Endothelial cell of umbilical vein (primary cell): ENCODE data around the gene SCN4A. TPM values are rescaled to one million over a fixed set of nuclear protein-coding genes. Genes with fewer than 3 reads are reported as not detected.

Experiments
- BruUV-seq: library from RNA; stranded (reverse); fragments of 400-500 nt; replicated peaks from 2 replicates; lab custom pipeline; 2021; lab: Mats Ljungman, UMichigan
- CTCF ChIA-PET: fragments of 300-600, 350-600 bp; sonication (Branson Sonifier 250); formaldehyde crosslinking; loops from one replicate; lab custom pipeline; 2021; ENCODE audit warnings: antibody characterized with exemption, inconsistent platforms; lab: Charles Lee
- POLR2A ChIA-PET: fragments of 300-600, 350-600 bp; sonication (Branson Sonifier 250); formaldehyde crosslinking; loops from one replicate; lab custom pipeline; 2021; ENCODE audit warnings: antibody characterized with exemption, inconsistent platforms; lab: Charles Lee
- DNase-seq: peaks from one replicate; pipeline ENCODE4 v3.0.0-alpha.2; 2011; ENCODE audit warnings: low read depth, low spot score
- FAIRE-seq: peaks from 2 replicates; lab custom pipeline; 2011; peaks lifted over from hg19 to GRCh38; lab: Jason Lieb, UNC
- H2AFZ ChIP-seq: 2 replicates; pipeline ENCODE4 v1.6.0; 2012; ENCODE audit warnings: low read depth, low read length, control low read depth, inconsistent platforms
- H3K27ac ChIP-seq: 2 replicates; pipeline ENCODE4 v1.5.1; 2011; ENCODE audit warnings: low read depth, mild to moderate bottlenecking, control low read depth, low read length, moderate library complexity; ENCODE audit not compliant: insufficient read depth
- H3K27me3 ChIP-seq, 2 experiments: 2 replicates each; pipeline versions ENCODE4 v1.6.0 to v1.6.1; 2011; ENCODE audit warnings: low read length in 2 of 2, mixed read lengths in 1 of 2; ENCODE audit not compliant: control insufficient read depth in 2 of 2, insufficient read depth in 2 of 2
- H3K36me3 ChIP-seq, 2 experiments: 2 replicates in 1 of 2; 3 replicates in 1 of 2; pipeline ENCODE4 v1.5.1; 2011; ENCODE audit warnings: low read length in 2 of 2, mild to moderate bottlenecking in 1 of 2, moderate library complexity in 1 of 2; ENCODE audit not compliant: control insufficient read depth in 2 of 2, insufficient read depth in 2 of 2; ENCODE audit errors: extremely low read depth in 1 of 2
- H3K4me1 ChIP-seq: 3 replicates; pipeline ENCODE4 v1.5.1; 2011; ENCODE audit warnings: mild to moderate bottlenecking, low read length; ENCODE audit not compliant: control insufficient read depth, insufficient read depth; ENCODE audit errors: extremely low read depth
- H3K4me2 ChIP-seq: 2 replicates; pipeline ENCODE4 v1.6.1; 2011; ENCODE audit warnings: low read length, control low read depth, mixed read lengths; ENCODE audit not compliant: insufficient read depth
- H3K4me3 ChIP-seq, 3 experiments: fragments of 200-600 bp in 1 of 3; sonication (generic), shearing (Covaris generic) in 1 of 3; replicated peaks in 1 of 3; 2 replicates each; pipeline ENCODE4 v1.5.1; 2011 to 2016; ENCODE audit warnings: control low read depth in 3 of 3, low read length in 3 of 3, mild to moderate bottlenecking in 2 of 3, inconsistent platforms in 1 of 3, low read depth in 1 of 3, moderate library complexity in 1 of 3; ENCODE audit not compliant: insufficient read depth in 1 of 3
- H3K79me2 ChIP-seq: 2 replicates; pipeline ENCODE4 v1.6.0; 2012; ENCODE audit warnings: low read length, inconsistent platforms; ENCODE audit not compliant: control insufficient read depth, insufficient read depth
- H3K9ac ChIP-seq: replicated peaks from 2 replicates; pipeline ENCODE3; 2011; ENCODE audit warnings: low read length, control low read depth; ENCODE audit not compliant: insufficient read depth; ENCODE audit errors: extremely low read depth
- H3K9me1 ChIP-seq: replicated peaks from 3 replicates; pipeline ENCODE4 v1.6.0; 2011; ENCODE audit warnings: mild to moderate bottlenecking, low read length; ENCODE audit not compliant: control insufficient read depth, insufficient read depth; ENCODE audit errors: extremely low read depth
- H3K9me3 ChIP-seq: replicated peaks from 2 replicates; pipeline ENCODE4 v1.5.1; 2012; ENCODE audit warnings: low read length, inconsistent platforms; ENCODE audit not compliant: control insufficient read depth, insufficient read depth
- H4K20me1 ChIP-seq: replicated peaks from 2 replicates; pipeline ENCODE3; 2011; ENCODE audit warnings: mild to moderate bottlenecking, low read length; ENCODE audit not compliant: control insufficient read depth, insufficient read depth; ENCODE audit errors: extremely low read depth
- EZH2 ChIP-seq: IDR thresholded peaks from 2 replicates; pipeline ENCODE4 v1.6.1; 2012; ENCODE audit warnings: borderline replicate concordance, low read depth, mild to moderate bottlenecking, moderate library complexity, low read length, inconsistent platforms; ENCODE audit not compliant: severe bottlenecking
- FOS ChIP-seq: IDR thresholded peaks from 2 replicates; pipeline ENCODE4 v1.6.1; 2011; ENCODE audit warnings: mild to moderate bottlenecking, low read length, moderate library complexity, borderline replicate concordance; ENCODE audit not compliant: insufficient read depth
- GATA2 ChIP-seq: IDR thresholded peaks from 2 replicates; pipeline ENCODE4 v1.7.0; 2011; ENCODE audit warnings: low read depth, mild to moderate bottlenecking, moderate library complexity, mixed read lengths, low read length; ENCODE audit not compliant: insufficient read length, insufficient read depth
- JUN ChIP-seq: IDR thresholded peaks from 2 replicates; pipeline ENCODE4 v1.6.1; 2011; ENCODE audit warnings: borderline replicate concordance, low read depth; ENCODE audit not compliant: insufficient read length, insufficient read depth
- MYC ChIP-seq: IDR thresholded peaks from one replicate; pipeline ENCODE4 v1.6.1; 2011; ENCODE audit warnings: mild to moderate bottlenecking, low read depth, low read length
- POLR2A ChIP-seq: IDR thresholded peaks from 2 replicates; pipeline ENCODE4 v1.6.1; 2012; ENCODE audit warnings: low read depth, mild to moderate bottlenecking, control low read depth, low read length
- POLR2AphosphoS5 ChIP-seq: IDR thresholded peaks from 2 replicates; pipeline ENCODE4 v1.6.1; 2012; ENCODE audit warnings: low read depth, mild to moderate bottlenecking, control low read depth, low read length, moderate library complexity; ENCODE audit not compliant: insufficient read depth
- dilution Hi-C: fragments of 300-500 bp; cut with MboI; formaldehyde crosslinking; loops from one replicate; pipeline ENCODE4 v1.15.0; 2019; ENCODE audit warnings: low sequenced_read_pairs; ENCODE audit not compliant: extremely low pct_ligation_motif_present
- intact Hi-C: fragments of 100-400 bp; cut with micrococcal nuclease; formaldehyde crosslinking; loops from one replicate; pipeline ENCODE4 v1.10.0; 2022
- polyA plus RNA-seq, 4 experiments: library from polyadenylated mRNA; depleted of rRNA in 3 of 4; stranded (reverse) in 3 of 4; unstranded in 1 of 4; fragments of >200 nt; gene quantifications; 2 replicates each; pipeline versions ENCODE4 v1.2.1 to v1.2.3, GENCODE V29; 2011 to 2012; ENCODE audit warnings: missing spikeins in 1 of 4
- total RNA-seq: library from RNA; stranded (reverse); gene quantifications from 2 replicates; pipeline ENCODE4 v1.2.3, GENCODE V29; 2021
- TF ChIP-seq, protein P1 (sequence below), 2 donors: IDR thresholded peaks; 1 replicate in 1 of 2; 2 replicates in 1 of 2; pipeline ENCODE4 v1.5.1; 2011; ENCODE audit warnings: low read length in 2 of 2, mild to moderate bottlenecking in 2 of 2, moderate library complexity in 2 of 2, control low read depth in 1 of 2, inconsistent platforms in 1 of 2, low read depth in 1 of 2; ENCODE audit not compliant: insufficient read depth in 1 of 2; ENCODE audit errors: extremely low read depth in 1 of 2
- TF ChIP-seq, protein P2 (sequence below): IDR thresholded peaks from 2 replicates; pipeline ENCODE4 v1.6.1; 2011; ENCODE audit not compliant: insufficient read depth, insufficient read length

The SCN4A gene
- total and polyA plus RNA-seq, 2 donors (not counting 3 experiments of a cell fraction or from before 2014, with no cell fraction given), result 0.01 to 0.40 TPM

DNA sequence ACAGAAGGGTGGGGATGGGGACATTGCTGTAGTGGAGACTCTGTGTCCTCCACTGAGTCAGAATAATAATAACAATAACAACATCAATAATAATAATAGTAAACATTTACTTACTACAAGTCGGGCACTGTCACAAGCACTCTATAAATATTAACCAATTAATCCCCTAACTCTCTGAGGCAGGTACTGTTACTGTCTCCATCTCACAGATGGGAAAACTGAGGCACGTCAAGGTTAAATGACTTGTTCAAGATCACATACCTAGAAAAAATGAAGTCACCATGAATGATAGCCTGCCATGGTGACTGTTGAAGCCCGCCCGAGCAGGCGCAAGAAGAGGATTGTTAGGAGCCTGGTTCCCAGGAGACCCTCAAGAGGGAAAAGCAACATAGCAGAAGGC is 35.6 kb upstream of the SCN4A start:
- H2AFZ ChIP-seq, result no peak overlapping the region

More for the DNA sequence above, 35.6 kb upstream of the SCN4A start:
- Histone ChIP-seq H3K9me3 (no peaks in the 10 kb centered on the region), H3K79me2 (peaks cover 66% of the 10 kb centered on the region), H3K27ac (peak overlapping the region; percentile 91), H3K27me3 (no peaks in the 10 kb centered on the region), H4K20me1 (no peaks in the 10 kb centered on the region), H3K9ac (no peak overlapping the region), H3K4me3 (no peak overlapping the region), H3K9me1 (no peaks in the 10 kb centered on the region), H3K4me1 (peaks cover 63% of the 10 kb centered on the region), H3K36me3 (peaks cover 18 to 20% of the 10 kb centered on the region in 2 experiments), H3K4me2 (peak overlapping the region; percentile 16)
- intact Hi-C loops (no loop called here), dilution Hi-C loops (no loop called here)
- no TSS peak for BruUV-seq
- TF ChIP-seq EZH2 (no peak), GATA2 (no peak), MYC (no peak), POLR2AphosphoS5 (no peak), FOS (no peak), JUN (no peak), POLR2A (no peak)
- TF ChIP-seq, protein P1, sequence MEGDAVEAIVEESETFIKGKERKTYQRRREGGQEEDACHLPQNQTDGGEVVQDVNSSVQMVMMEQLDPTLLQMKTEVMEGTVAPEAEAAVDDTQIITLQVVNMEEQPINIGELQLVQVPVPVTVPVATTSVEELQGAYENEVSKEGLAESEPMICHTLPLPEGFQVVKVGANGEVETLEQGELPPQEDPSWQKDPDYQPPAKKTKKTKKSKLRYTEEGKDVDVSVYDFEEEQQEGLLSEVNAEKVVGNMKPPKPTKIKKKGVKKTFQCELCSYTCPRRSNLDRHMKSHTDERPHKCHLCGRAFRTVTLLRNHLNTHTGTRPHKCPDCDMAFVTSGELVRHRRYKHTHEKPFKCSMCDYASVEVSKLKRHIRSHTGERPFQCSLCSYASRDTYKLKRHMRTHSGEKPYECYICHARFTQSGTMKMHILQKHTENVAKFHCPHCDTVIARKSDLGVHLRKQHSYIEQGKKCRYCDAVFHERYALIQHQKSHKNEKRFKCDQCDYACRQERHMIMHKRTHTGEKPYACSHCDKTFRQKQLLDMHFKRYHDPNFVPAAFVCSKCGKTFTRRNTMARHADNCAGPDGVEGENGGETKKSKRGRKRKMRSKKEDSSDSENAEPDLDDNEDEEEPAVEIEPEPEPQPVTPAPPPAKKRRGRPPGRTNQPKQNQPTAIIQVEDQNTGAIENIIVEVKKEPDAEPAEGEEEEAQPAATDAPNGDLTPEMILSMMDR (IDR thresholded peaks at IDR 0.05; ENCODE audit: extremely low read depth in 1 of 2, insufficient read depth in 1 of 2, low read depth in 1 of 2, low read length in 2 of 2), result no peak
- TF ChIP-seq, protein P2, sequence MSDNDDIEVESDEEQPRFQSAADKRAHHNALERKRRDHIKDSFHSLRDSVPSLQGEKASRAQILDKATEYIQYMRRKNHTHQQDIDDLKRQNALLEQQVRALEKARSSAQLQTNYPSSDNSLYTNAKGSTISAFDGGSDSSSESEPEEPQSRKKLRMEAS, result no peak
- ChIA-PET POLR2A (interaction anchor here (0.6 kb wide), 1 partner anchor 29 kb away, joined by 3 read pairs; no protein-coding TSS in a partner anchor), CTCF (interaction anchor here (1.4 kb wide), 1 partner anchor 52 kb away, joined by 3 read pairs; no protein-coding TSS in a partner anchor)
- FAIRE-seq (no peak), DNase-seq (no peak)
